NOMO-1 treated with dmso at 0.1 percent for 144 hours (cell line): ENCODE results near the gene LBH.

Experiments
- DNase-seq: peaks from one replicate; lab custom pipeline; 2025; ENCODE audit not compliant: unreplicated experiment; lab: John Stamatoyannopoulos, UW

LBH gene

DNA sequence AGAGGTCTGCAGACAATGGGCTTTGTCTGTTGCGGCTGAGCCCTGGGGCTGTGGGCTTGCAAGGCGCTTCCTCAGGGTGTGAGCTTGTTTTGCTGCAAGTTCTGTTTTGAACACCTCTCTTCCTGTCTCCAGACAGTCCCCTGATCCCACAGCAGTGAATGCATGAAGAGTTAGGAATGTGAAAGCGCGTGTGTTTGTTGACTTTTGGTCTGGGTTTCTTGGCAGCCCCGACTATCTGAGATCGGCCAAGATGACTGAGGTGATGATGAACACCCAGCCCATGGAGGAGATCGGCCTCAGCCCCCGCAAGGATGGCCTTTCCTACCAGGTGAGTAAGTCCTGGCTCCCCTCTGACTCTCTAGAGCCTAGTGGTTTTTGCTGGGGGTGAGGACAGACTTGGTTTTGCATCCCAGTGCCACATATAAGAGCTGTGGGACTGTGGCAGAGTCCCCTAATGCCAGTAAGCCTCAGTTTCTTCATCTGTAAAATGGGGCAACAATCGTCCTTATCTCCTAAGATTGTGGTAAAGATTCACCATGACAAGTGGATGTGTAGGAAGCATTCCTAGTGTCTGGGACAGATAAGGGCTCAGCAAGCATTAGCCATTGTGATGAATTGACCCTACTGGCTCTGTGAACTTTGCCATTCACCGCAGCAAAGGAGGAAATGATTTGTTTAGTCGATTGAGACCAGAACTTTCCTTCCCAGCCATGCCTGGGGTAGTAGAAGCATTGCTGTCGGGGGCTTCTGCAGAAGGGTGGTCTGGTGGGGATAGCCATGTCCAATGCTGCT, 3.0 kb downstream of the LBH start:
- no peak for DNase-seq

DNA sequence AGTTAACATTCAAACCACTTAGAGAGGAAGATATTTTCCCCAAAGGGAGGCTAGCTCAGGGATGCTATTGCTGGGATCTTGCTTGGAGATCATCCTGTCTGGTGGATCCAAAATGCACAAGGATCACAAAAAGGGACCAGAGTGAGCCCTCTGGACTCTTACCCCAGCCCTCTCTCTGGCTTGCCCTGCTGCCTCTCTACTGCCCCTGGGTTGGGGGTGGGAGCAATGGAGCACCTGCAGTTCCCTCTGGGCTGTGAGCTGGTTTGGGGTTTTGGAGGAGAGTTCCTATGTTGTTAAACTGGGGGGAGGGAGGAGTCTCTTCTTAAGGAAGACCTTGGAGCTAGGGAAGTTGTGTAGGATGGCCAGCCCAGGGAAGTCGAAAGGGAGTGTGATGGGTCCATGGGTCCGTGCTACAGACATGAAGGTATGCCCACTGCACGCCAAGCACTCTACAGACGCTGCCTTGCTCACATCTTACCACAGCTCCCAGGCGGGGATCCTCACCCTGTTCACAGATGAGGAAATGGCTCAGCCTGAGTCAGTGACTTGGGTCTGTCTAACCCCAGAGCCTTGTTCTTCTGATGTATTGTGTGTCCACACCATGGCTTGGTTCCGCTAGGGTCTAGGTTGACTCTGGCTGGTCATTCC, 3.8 kb downstream of the LBH start:
- DNase-seq: no peak

DNA sequence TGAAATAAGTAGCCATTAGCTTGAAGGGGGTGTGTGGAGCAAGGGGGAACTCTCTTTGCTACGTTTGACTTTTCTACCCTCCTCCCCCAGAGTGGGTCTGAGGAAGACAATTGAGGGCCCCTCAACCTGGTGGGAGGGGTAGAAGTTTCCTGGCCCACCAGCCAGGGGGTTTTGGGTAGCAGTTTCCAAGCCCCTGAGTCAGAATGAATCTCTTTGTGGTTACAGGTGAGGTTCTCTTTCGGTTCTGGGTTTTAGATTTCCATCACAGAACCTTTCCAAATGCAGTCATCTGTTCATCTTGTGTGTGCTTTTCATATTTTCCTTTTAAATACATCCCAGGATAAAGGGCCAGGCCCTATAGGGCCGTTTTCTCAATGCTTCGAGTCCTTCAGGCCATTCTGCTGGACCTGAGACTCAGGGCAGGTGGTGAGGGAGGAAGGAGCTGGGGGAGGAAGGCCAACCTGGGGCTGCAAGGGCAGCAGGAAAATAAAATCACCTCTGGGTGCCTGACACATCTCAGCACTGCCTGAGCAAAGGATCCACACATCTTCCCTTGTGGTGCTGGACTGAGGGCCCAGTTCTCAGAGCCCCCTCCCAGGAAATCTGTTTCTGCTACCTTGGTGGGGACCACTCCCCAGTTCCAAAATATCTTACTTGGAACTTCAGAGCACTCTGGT, 4.7 kb downstream of the LBH start:
- no peak for DNase-seq

GRCh38 chr2:30236591-30237238, 5.4 kb downstream of the LBH start:
- no peak for DNase-seq

- no peak for DNase-seq
Measured at GRCh38 chr2:30237239-30237965, 6.1 kb downstream of the LBH start.

DNA sequence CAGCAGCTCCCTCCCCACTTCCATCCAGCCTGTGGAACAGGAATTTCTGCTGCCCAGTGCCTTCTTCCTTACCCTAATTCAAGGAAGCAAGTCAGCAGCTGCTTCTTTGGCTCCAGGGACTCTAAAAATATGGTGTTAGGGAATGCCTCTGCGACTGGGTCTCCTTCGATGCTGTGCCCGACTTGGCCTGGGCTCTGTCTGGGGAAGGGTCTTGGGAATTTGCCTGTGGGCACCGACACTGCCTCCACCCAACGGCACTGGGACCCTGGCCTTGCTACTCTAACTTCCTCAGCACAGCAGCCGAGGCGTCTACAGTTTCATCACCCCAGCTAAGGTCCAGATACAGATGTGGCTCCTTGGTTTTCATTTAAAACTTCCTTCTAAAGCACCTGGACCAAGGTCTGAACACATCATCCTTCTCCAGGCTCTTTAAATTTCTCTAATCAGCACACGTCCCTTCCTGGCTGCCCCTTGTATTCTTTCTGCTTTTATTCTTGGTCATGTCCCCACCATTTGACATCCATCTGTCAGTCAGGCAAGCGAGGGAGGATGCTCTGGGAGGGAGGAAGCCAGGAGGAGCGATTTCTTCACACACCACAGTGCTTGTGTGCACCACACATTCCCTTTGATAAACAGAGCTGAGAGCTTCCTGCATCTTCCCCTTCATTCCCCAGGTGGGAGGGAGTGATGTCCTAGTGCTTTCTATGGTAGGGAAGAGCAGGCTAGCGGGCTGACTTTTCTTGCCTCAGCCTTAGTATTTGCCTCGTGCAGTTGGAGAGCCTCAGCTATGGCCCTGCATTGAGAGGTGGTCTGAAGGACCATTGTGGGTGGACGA, 6.8 kb downstream of the LBH start:
- no peak for DNase-seq

DNA sequence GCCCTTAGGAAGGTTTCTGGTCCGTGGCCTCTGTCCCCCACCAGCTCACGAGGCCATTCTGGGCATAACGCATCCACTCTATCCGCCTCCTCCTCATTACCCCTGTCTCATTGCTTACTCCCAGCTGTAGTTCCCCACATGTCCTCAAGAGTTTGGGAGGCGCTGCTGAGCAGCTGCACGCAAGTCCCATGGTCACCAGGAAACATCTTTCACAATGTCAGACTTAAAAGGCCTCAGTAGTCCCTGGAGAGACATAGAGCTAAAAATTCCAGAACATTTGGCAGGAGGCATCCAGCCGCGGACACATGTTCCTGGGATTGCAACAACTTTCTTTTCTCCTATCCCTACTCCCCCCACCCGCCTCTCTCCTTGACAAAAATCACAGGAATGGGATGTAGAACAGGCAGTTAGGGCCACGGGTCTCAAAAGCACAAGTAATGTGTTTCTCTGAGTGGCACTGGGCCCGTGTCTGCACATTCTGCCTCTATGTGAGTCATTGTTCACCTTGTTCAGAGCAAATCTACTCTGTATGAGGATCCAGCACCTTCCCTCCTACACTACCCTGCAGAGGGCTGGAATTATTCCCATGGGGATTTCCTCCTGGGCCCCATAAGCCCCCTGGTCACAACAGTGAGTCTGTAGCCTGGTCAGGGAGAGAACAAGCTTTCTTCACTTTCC, 8.1 kb downstream of the LBH start:
- no peak for DNase-seq

GRCh38 chr2:30239986-30240752, 8.8 kb downstream of the LBH start:
- no peak for DNase-seq

GRCh38 chr2:30243231-30243630, 11.9 kb downstream of the LBH start:
- DNase-seq: no peak

- DNase-seq: no peak
Measured at GRCh38 chr2:30245364-30245763, 14.0 kb downstream of the LBH start.

DNA sequence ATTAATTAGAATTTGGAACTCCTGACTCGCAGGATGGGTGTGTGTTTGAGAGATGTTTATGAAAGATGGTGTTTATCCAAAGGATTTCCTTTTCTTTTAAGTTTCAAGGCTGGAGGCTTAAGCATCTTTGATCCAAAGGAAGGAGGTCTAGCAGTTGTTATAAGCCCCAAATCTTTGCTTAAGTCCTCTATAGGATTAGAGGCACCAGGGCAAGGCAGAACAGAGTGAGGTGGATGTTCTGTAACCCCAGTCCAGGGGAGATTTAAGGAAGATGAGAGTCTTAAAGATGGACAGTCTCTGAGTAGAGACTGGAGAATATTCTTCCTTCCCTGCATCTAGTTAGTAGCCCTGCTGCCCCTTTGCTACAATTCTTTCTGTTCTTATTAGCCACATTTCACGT, 17.5 kb downstream of the LBH start:
- no peak for DNase-seq

DNA sequence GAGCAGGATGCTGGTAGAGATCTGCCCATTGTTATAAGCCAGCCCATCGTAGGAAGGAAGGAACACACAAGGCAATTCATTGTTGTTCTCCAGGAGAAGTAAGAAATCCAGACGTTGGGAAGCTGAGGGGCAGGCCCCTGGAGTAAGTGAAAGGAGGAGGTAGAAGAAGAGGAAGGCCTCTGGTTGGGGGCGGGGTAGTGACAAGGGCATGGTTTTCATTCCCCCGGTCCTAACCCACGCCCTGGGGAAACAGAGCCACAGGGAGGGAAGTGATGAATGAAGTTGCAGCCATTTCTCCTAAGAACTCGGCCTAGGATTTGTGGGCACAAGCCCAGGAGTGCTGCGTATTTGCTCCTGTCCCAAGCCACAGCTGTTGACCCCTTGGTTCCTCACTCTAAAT, 18.0 kb downstream of the LBH start:
- DNase-seq: no peak

DNA sequence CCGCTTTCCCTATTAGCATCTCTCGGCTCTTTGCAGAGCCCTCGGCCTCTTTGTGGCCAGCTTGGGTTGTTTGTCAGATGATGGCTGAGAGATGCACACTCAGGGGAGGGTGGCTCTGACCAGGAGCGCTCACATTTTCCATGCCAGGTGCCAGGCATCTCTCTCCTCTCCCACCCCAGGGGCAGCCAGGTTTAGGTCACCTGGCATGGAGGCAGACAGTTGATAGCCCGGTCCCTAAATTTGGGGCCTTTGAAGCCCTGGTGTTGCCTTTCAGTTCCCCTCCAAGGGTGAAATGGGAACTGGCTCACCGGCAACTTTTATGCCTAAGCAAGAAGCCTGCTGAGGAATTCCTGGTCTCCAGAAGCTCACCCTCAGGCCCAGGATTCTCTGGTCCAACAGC, 19.1 kb downstream of the LBH start:
- no peak for DNase-seq

DNA sequence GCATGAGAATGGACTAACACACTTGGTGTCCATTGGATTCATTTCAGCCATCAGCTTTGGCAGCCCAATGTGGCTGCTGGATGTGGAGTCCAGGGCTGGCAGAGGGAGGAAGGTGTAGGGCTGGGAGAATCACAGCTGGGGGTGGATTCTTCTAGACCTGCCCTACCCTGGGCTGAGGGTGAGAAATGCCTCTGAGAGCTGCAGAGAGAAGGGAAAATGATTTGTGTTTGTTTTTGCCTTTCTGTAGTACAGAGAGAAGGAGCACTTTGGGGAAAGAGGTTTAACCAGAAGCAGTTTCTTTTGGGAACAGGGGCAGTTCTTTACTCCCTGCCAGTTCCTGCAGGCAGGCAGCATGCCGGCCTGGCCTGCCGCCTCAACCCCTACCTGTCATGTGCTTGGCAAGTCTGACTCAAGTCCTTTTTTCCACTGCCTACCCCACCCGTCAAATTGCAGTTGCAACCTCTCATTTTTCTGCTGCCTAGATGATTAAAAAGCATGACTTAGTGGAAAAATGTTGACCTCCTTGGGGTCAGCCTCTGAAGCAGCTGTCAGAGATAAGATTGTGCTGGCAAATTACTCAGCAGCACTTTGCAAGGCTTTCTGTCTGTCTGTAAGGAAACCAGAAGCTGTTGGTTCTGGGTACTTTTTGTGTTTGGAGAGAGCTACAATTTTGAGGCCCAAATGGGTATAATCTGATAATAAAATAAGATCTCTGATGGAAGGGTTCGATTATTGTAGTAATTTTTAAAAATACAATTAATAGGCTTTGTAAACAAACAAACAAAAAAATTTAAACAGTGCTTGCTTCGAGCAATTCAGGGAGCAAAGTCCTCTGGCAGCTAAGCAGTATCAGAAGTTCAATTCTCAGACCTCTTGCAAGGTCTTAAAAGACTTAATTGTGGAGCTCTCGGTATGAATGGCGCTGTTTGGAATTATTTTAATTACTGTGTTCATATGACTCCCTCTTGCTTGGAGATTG, 21.7 kb downstream of the LBH start:
- peak; percentile 59 for DNase-seq

- DNase-seq: no peak
Measured at GRCh38 chr2:30253873-30254684, 22.7 kb downstream of the LBH start.

GRCh38 chr2:30254685-30255001, 23.3 kb downstream of the LBH start:
- DNase-seq: no peak

DNA sequence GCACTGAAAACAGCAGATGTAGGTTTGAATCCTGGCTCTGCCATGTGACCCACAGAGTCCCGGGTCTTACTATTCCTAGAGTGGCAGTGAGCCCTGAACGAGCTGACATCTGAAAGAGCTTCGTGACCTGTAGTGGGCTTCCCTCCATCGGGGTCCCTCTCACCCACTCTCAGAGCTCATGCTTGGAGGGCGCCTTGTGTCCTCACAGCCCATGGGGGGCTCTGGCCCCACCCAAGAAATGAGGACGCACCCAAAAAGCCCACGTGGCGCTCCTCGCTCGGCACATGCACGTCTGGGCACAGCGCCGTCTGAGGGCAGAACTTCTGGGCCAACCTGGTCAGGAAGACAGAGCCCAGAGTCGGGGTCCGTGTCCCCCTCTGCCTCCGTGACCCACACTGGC, 23.7 kb downstream of the LBH start:
- DNase-seq: no peak
